GM19463 (cell line): Measurements from ENCODE around the gene CST3.
"Not testable (repeated sequence)": the region's sequence is repeated elsewhere in the genome, so short reads cannot be mapped to it uniquely, and the experiment has no call there.

Source experiments
- ATAC-seq: cut with Tn5 transposase; IDR thresholded peaks from one replicate; pipeline ENCODE4 v1.9.1; 2021; ENCODE audit warnings: mild to moderate bottlenecking, moderate library complexity; ENCODE audit not compliant: unreplicated experiment

CST3 gene

GRCh38 chr20:23644164-23644563, 6.4 kb upstream of the CST3 start:
- ATAC-seq: no peak

- ATAC-seq: peak; percentile 41
Measured at GRCh38 chr20:23643659-23644058, 5.9 kb upstream of the CST3 start.

GRCh38 chr20:23641936-23642751, 4.4 kb upstream of the CST3 start:
- no peak for ATAC-seq

DNA sequence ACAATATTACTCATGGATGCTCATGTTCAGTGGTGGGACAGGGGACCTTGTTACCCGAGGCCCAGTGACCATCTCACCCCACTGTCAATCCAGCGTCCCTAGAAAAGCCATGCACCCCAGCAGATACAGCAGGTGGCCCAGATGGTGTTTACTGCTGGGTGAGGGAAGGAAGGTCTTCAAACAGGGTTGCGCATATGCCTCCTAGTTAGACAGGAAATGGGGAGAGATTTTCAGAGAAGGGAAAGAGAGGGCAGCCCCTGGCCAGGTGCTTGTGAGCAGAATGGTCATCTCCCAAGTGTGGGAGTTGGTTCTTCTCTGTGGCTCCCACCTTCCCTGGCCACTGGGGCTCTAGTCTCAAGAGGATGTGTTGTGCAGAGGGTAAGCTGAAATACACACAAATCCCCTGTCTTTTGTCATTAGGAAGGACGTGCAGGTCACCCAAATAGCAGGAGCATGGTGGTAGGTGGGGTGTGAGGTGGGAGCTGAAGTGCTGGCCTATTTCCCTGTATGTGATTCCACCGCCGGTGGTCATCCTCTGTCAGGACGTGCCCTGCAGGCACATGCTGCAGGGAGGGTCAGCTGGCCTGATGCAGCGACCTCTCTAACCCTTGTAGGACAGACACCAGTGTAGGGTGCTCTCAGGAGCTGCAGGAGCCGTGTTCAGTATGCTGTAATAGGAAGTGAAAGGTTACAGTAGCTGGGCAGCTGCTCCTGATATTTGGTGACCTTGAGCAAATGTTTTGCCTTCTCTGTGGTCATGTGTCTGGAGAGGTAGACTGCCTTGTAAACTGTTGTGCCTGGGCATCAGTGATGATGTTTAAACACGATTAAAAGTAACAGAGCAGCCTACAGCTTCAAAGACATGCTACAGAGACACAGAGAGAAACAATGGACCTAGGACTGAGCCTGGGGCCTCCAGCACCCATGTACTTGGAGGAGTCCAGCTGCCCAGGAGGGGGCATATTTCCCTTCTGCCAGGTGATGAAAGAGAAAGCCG, 3.2 kb upstream of the CST3 start:
- ATAC-seq: no peak

DNA sequence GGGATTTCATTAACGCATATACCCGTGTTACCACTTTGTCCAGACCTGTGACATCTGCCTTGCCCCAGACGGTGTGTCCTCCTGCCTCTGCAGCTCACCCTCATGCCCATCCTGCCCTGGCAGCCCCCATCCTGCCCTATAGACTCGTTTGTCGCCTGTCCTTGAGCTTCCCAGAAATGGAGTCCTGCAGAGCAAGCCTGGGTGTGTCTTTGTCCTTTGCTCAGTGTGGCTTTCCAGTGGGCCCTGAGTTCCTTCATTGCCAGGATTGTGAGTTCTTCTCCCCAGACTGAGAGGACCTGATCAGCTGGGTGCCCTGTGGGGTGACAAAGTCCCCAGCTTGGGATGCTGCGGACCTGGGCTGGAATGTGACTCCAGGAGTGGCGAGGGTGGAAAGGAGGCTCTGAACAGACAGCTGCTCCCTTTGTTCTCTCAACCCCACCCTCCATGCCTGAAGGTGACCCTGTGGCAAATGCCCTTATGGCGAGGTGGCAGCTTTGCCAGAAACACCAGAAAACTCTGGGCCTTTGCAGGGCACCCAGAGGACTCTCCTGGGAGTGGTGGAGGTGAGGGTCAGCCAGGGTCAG, 2.4 kb upstream of the CST3 start:
- no peak for ATAC-seq

DNA sequence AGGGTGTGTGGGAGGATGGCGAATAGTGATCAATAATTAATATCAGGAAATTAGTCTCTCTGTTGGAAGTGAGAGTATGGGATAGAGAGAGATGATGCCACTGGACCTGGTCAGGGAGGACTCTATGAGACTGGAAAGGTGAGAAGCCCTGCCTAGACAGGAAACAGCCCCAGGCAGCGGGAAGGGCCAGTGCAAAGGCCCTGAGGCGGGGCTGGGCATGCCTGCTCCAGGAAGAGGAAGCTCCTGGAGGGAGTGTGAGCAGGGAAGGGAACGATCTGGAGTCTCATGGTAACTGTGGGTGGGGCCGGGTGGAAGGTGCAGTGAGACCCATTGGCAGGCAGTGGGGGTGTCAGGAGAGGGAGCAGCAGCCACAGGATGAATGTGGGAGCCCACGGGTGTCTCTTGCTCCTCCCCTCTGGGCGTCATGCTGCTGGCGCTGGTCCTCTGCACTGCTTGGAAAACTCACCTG, 1.8 kb upstream of the CST3 start:
- ATAC-seq: no peak

DNA sequence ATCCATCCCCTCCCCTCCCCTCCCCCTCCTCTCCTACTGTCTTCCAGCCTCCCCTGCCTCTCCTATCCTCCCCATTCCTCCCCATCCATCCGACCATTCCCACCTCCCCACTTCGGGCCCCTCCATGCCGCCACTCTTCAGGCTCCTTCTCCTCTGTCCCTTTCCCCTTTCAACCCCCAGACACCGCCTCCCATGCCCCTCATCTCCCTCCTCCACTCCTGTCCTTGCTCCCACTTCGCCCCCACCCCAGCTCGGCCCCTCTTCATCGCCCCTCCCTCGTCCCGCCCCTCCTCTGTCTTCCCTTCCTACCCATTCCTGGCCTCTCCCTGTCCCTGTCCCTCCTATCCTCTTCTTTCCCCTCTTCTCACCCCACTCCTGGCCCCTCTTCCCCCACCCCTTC, 554 bp upstream of the CST3 start:
- no peak for ATAC-seq

DNA sequence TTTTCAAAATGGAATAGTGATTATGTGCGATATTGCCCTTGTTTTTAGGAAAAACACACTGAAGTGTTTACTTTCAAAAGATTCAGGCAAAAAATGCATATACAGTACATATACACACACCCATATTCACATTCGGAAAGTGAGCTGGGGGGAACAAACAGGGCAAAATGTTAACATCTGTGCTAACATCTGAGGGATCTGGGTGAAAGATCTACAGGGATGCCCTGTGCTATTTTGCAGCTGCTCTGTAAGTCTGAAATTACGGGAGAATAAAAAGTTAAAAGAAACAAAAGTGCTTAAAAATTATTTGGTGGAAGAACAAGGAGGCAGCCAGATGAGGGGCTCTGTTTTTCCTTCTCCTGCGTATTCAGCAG, 860 bp downstream of the CST3 start:
- no peak for ATAC-seq

GRCh38 chr20:23636182-23636907, 1.4 kb downstream of the CST3 start:
- ATAC-seq: no peak

DNA sequence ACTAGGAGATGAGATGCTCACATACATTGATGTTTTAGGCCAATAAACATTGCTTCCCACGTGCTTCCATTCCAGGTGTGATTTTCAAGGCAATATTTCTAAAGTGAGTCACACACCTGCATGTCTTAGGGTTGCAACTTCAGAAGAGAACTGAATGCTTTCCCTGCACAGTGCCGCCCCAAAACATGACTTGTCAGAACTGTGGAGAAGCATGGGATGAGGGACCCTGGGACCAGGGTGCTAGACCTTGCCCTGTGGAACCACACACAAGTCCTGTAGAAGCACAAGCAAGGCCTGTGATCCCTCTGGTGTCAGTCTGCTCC, 2.0 kb downstream of the CST3 start:
- not testable (repeated sequence) for ATAC-seq

GRCh38 chr20:23634985-23635767, 2.6 kb downstream of the CST3 start:
- no peak for ATAC-seq

DNA sequence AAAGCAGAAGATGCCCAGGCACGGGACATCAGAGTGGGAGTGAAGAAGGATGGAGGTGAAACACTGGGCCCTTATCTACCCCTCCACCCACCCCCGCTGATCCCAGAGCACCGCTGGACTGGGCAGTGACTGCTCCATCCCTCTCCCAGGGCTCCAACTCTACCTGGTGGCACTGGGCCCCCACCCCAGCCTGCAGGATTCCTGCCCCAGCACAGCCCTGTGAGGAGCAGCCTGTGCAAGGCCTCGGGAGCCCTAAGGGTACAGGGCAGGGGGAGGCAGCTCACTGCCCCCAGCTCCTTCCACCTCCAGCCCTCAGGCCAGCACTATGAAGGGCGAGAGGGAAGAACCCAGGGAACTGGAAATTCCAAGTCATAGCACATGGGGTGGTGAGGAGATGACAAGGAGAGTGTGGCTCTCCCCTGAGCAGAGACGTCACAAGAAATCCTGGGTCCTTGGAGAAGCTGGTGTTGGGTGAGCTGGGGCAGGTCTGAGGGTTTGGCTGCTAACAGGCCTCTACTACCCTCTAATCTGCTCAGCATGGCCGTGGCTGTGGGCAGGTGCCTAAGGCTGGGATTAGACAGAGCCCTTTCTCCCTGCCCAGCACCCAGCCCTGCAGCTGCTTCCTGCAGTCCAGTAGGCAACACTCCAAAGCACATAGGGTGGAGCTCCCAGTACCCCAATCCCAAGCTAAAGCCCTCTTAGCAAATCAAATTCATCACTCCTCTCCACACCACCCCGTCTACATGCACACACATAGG, 3.5 kb downstream of the CST3 start:
- ATAC-seq: no peak

DNA sequence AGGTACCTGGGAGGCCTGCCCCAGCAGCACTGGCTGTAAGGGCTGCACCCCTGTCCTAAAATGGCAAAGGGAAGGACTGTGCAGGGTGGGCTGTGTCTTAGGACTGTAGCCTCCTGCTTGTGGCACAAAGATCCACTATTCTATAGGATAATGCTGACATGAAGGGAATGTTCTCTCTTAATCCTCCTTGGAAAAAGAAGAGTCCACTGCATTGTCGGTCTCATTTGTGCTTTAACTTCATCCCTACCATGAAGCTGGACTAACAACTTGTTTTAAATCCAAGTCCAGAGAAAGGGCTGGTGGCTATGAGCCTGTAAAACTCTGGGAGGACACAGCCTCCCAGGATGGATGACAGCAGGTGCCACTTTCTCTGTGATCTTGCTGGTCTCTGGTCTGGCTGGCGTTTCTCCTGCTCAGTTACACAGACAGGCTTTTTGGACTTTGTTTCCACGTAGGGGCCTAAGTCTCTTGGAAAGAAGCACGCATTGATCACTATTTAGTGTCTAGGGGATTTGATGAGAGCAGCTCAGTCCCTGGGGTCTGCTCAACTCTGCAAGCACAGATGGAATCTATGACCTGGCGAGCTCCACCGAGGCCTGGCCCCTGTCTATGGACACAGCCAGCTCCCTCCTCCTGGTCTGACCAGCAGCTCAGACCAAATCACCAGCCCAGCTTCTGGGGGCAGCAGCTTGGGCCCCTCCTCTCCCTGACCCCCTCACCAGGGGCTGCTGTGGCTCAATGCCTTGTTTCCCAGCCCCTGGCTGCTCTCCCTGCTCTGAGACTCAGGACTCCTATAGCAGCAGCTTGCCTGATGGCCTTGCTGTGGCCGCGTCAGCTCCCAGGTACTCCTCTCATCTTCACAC, 4.8 kb downstream of the CST3 start:
- ATAC-seq: no peak

DNA sequence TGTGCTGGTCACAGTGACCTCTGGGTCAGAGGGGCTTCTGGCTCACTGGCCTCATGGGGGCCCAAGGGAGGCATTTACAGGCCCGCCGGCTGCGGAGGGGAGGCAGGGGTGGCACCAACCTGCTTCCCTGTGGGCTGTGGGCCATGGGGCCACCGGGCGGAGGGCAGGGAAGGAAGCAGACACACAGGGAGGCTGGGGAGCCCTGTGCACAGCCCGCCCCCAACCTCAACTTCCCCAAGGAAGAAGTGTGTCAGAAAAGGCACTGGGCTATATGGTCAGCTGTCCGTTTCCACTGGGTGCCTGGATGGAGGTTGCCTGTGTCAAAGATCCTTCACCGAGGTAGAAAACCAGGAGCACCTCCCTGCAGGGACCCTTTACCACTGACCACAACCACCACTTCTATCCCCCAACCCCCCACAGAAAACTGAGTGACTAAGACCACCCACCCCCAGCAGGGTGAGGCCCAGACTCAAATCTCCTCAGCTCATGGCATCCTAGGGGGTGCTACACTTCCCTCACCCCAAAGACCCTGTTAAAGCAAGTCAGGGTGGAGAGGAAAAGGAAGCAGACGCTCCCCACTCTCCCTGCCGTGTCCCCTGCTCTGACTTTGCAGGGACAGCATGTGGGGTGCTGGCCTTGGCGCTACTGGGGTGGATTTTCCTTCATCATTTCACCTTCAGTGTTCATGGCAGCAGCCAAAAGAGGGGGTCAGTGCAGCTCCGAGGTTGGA, 5.6 kb downstream of the CST3 start:
- ATAC-seq: no peak

GRCh38 chr20:23631226-23631822, 6.4 kb downstream of the CST3 start:
- no peak for ATAC-seq

GRCh38 chr20:23630392-23630849, 7.3 kb downstream of the CST3 start:
- no peak for ATAC-seq
